WTC11 (cell line): ENCODE data around the gene WDR59.

Source experiments
- CREM ChIP-seq: sonication (generic); formaldehyde crosslinking; IDR thresholded peaks from 2 replicates; pipeline ENCODE4 v1.8.1; 2022; ENCODE audit warnings: mild to moderate bottlenecking, missing genetic modification reagents, moderate library complexity
- ETV6 ChIP-seq: sonication (generic); formaldehyde crosslinking; IDR thresholded peaks from 2 replicates; pipeline ENCODE4 v1.8.1; 2022; ENCODE audit warnings: mild to moderate bottlenecking, missing genetic modification reagents
- NFE2L1 ChIP-seq: sonication (generic); formaldehyde crosslinking; IDR thresholded peaks from 2 replicates; pipeline ENCODE4 v1.8.1; 2023; ENCODE audit warnings: missing genetic modification reagents
- SMAD3 ChIP-seq: sonication (generic); formaldehyde crosslinking; IDR thresholded peaks from 2 replicates; pipeline ENCODE4 v1.8.0; 2022; ENCODE audit warnings: missing genetic modification reagents, mild to moderate bottlenecking, borderline replicate concordance
- SP1 ChIP-seq: sonication (generic); formaldehyde crosslinking; conservative IDR thresholded peaks from 2 replicates; pipeline ENCODE4 v1.8.1; 2022; ENCODE audit warnings: missing genetic modification reagents
- ZNF121 ChIP-seq: sonication (generic); formaldehyde crosslinking; IDR thresholded peaks from 2 replicates; pipeline ENCODE4 v1.8.0; 2023; ENCODE audit warnings: missing genetic modification reagents
- TF ChIP-seq, protein P1 (sequence below): fragments of 200-600 bp; IDR thresholded peaks from 2 replicates; pipeline ENCODE4 v1.8.0; 2022; ENCODE audit warnings: antibody characterized with exemption
- TF ChIP-seq, protein P2 (sequence below): sonication (generic); formaldehyde crosslinking; IDR thresholded peaks from 2 replicates; pipeline ENCODE4 v1.8.1; 2023; ENCODE audit warnings: mild to moderate bottlenecking, missing genetic modification reagents, moderate library complexity
- TF ChIP-seq, protein P3 (sequence below): sonication (generic); formaldehyde crosslinking; IDR thresholded peaks from 2 replicates; pipeline ENCODE4 v1.8.1; 2022; ENCODE audit warnings: low read depth, missing genetic modification reagents, borderline replicate concordance

DNA sequence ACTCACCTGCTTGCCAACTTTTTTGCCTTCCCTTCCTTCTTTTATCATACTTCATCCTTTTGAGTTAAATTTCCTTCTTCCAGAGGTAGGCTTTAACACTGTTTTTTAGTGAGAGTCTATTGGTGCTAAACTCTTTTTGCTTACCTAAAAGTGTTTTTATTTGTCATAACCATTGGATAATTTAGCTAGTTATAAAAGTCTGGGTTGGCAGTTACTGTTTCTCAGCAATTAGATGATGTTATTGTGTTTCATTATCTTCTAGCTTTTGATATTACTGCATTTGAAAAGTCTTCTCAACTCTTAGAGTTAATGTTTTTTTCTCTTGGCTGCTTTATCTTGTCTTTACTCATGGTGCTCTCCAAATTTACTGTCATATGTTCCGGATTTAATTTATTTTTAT lies 36.5 kb upstream of the WDR59 start:
- TF ChIP-seq ZNF121 (CRISPR knock-in tag) (no peak), ETV6 (CRISPR knock-in tag) (no peak), CREM (no peak), SMAD3 (CRISPR knock-in tag) (no peak), SP1 (CRISPR knock-in tag) (no peak), NFE2L1 (CRISPR knock-in tag) (no peak)
- TF ChIP-seq, protein P1, sequence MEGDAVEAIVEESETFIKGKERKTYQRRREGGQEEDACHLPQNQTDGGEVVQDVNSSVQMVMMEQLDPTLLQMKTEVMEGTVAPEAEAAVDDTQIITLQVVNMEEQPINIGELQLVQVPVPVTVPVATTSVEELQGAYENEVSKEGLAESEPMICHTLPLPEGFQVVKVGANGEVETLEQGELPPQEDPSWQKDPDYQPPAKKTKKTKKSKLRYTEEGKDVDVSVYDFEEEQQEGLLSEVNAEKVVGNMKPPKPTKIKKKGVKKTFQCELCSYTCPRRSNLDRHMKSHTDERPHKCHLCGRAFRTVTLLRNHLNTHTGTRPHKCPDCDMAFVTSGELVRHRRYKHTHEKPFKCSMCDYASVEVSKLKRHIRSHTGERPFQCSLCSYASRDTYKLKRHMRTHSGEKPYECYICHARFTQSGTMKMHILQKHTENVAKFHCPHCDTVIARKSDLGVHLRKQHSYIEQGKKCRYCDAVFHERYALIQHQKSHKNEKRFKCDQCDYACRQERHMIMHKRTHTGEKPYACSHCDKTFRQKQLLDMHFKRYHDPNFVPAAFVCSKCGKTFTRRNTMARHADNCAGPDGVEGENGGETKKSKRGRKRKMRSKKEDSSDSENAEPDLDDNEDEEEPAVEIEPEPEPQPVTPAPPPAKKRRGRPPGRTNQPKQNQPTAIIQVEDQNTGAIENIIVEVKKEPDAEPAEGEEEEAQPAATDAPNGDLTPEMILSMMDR = no peak
- TF ChIP-seq, protein P2, sequence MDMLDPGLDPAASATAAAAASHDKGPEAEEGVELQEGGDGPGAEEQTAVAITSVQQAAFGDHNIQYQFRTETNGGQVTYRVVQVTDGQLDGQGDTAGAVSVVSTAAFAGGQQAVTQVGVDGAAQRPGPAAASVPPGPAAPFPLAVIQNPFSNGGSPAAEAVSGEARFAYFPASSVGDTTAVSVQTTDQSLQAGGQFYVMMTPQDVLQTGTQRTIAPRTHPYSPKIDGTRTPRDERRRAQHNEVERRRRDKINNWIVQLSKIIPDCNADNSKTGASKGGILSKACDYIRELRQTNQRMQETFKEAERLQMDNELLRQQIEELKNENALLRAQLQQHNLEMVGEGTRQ = no peak
- TF ChIP-seq, protein P3, sequence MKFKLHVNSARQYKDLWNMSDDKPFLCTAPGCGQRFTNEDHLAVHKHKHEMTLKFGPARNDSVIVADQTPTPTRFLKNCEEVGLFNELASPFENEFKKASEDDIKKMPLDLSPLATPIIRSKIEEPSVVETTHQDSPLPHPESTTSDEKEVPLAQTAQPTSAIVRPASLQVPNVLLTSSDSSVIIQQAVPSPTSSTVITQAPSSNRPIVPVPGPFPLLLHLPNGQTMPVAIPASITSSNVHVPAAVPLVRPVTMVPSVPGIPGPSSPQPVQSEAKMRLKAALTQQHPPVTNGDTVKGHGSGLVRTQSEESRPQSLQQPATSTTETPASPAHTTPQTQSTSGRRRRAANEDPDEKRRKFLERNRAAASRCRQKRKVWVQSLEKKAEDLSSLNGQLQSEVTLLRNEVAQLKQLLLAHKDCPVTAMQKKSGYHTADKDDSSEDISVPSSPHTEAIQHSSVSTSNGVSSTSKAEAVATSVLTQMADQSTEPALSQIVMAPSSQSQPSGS (CRISPR knock-in tag) = no peak
